Gastroesophageal sphincter (tissue), 4 donors: ENCODE data around the gene DPYD. TPM values are rescaled to one million over a fixed set of nuclear protein-coding genes. Genes with fewer than 3 reads are reported as not detected.

ENCODE experiments used
- ATAC-seq: fragments of 150-250 bp; one replicate; pipeline ENCODE4 v1.9.1; 2016; ENCODE audit warnings: mild to moderate bottlenecking, moderate library complexity
- H3K27ac ChIP-seq, 4 donors: fragments of 200-600 bp; sonication (generic) in 3 of 4; 1 replicate in 3 of 4; 2 replicates in 1 of 4; pipeline ENCODE4 v1.5.1; 2016 to 2019
- H3K27me3 ChIP-seq: fragments of 200-600 bp; sonication (generic); one replicate; pipeline ENCODE4 v1.5.1; 2019
- H3K36me3 ChIP-seq, 2 donors: fragments of 200-600 bp; sonication (generic); one replicate each; pipeline ENCODE4 v1.5.1; 2019; ENCODE audit warnings: control low read depth in 1 of 2
- H3K4me1 ChIP-seq, 3 donors: fragments of 200-600 bp; sonication (generic); 1 replicate in 2 of 3; 2 replicates in 1 of 3; pipeline ENCODE4 v1.5.1; 2016 to 2019; ENCODE audit warnings: control low read depth in 2 of 3
- H3K4me3 ChIP-seq, 2 donors: fragments of 200-600 bp; sonication (generic); one replicate each; pipeline ENCODE4 v1.5.1; 2019; ENCODE audit warnings: mild to moderate bottlenecking in 1 of 2, moderate library complexity in 1 of 2
- H3K9me3 ChIP-seq, 3 donors: fragments of 200-600 bp; sonication (generic); one replicate each; pipeline ENCODE4 v1.5.1; 2017 to 2019; ENCODE audit warnings: control low read depth in 2 of 3
- EP300 ChIP-seq: sonication (generic); formaldehyde crosslinking; IDR thresholded peaks from one replicate; pipeline ENCODE4 v1.6.1; 2017; ENCODE audit warnings: antibody characterized with exemption, mild to moderate bottlenecking
- POLR2A ChIP-seq, 2 donors: fragments of 450-650 bp; IDR thresholded peaks; one replicate each; pipeline ENCODE4 v1.6.1; 2017; ENCODE audit warnings: antibody characterized with exemption in 2 of 2, mild to moderate bottlenecking in 2 of 2, moderate library complexity in 1 of 2
- POLR2AphosphoS5 ChIP-seq: sonication (generic); formaldehyde crosslinking; IDR thresholded peaks from one replicate; pipeline ENCODE4 v1.6.1; 2017; ENCODE audit warnings: antibody characterized with exemption
- WGBS, 2 donors: methylation state at CpG; one replicate each; pipeline ENCODE4 v1.1.5; 2018; ENCODE audit warnings: low coverage in 1 of 2; 5-methylcytosine and 5-hydroxymethylcytosine counted together
- total RNA-seq, 4 donors: library from RNA; depleted of rRNA; stranded (reverse); fragments of >200 nt; gene quantifications; one replicate each; pipeline ENCODE4 v1.1.0, GENCODE V29; 2016
- TF ChIP-seq, protein P1 (sequence below), 4 experiments: fragments of 200-600 bp in 2 of 4; fragments of 450-650 bp in 2 of 4; sonication (generic) in 1 of 4; IDR thresholded peaks; one replicate each; pipeline ENCODE4 v1.5.1; 2017 to 2019; ENCODE audit warnings: antibody characterized with exemption in 4 of 4, mild to moderate bottlenecking in 2 of 4, moderate library complexity in 2 of 4

The DPYD gene
- total RNA-seq, 4 donors from 2014 or later = 31.2 to 53.0 (median 43.2) TPM

DNA sequence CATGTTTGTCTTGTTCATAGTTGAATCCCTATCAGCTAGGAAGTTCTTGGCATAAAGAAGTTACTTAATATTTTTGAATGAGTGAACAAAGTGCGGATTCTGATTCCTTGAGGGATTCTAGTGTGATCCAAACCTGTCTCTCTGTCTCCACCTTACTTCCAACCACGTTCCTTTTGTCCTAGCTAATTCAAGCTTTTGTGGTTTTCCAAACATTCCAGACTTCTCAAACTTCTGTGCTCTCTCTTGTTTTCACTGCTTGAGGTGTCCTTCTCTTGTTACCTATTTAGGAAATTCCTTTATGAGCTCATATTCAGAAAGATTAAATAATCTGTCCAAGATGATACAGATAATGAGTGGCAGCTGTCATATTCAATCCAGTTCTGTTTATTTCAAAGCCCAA is 846.1 kb downstream of the DPYD start:
- no peak overlapping the region for H3K27ac ChIP-seq
- no peak for TF ChIP-seq EP300
- TF ChIP-seq, protein P1, sequence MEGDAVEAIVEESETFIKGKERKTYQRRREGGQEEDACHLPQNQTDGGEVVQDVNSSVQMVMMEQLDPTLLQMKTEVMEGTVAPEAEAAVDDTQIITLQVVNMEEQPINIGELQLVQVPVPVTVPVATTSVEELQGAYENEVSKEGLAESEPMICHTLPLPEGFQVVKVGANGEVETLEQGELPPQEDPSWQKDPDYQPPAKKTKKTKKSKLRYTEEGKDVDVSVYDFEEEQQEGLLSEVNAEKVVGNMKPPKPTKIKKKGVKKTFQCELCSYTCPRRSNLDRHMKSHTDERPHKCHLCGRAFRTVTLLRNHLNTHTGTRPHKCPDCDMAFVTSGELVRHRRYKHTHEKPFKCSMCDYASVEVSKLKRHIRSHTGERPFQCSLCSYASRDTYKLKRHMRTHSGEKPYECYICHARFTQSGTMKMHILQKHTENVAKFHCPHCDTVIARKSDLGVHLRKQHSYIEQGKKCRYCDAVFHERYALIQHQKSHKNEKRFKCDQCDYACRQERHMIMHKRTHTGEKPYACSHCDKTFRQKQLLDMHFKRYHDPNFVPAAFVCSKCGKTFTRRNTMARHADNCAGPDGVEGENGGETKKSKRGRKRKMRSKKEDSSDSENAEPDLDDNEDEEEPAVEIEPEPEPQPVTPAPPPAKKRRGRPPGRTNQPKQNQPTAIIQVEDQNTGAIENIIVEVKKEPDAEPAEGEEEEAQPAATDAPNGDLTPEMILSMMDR (IDR thresholded peaks at IDR 0.05) = no peak
- TF ChIP-seq POLR2AphosphoS5 = no peak
- TF ChIP-seq POLR2A (IDR thresholded peaks at IDR 0.05) = no peak
- H3K9me3 ChIP-seq = no peaks in the 10 kb centered on the region
- H3K4me1 ChIP-seq = no peaks in the 10 kb centered on the region
- H3K4me3 ChIP-seq = no peak overlapping the region
- no peaks in the 10 kb centered on the region for H3K36me3 ChIP-seq
- H3K27me3 ChIP-seq = no peaks in the 10 kb centered on the region
- WGBS, 2 donors = 84 to 96% methylated on average over 2 of the region's 2 CpGs
- ATAC-seq = no peak

DNA sequence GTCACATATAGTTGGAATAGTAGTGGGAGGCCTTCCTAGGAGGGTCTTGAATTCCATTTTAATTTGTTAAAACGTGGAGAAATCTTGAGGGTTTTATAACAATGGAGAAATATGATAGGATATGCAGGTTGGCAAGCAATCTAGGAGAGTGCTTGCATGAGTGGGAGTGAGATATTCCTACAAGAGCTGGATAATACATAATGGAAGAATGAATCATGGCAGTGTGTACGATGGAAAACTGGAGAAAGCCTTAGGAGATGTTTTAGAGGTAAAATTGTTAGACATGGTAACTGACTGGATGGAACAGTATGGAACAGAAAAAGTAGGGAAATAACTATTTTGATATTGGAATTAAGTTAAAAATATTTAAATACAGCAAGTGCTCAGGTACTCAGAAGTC is 846.9 kb downstream of the DPYD start:
- TF ChIP-seq, protein P1 (IDR thresholded peaks at IDR 0.05) = no peak
- 58 to 60% methylated on average over 1 to 2 of the region's 2 CpGs for WGBS, 2 donors
- no peaks in the 10 kb centered on the region for H3K4me1 ChIP-seq
- H3K4me3 ChIP-seq = no peak overlapping the region
- no peaks in the 10 kb centered on the region for H3K36me3 ChIP-seq
- H3K27me3 ChIP-seq = no peaks in the 10 kb centered on the region
- no peak overlapping the region for H3K27ac ChIP-seq
- no peak for ATAC-seq
- no peaks in the 10 kb centered on the region for H3K9me3 ChIP-seq

DNA sequence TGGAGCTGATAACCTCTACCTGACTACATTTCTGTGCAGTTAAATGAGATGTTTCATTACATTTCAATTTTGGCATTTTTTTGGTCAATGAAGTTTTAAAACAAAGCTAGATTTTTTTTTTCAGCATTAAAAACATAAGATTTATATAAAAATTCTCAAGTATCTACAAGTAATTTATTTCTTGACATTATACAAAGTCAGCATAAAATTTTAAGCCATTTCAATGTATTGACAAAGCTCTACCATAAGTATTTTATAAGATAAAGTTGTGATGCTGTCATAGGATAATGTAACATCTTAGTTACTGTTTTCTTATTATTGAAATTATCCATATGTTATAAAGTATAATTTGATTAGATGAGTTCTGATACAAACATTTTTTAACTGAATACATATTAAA is 847.7 kb downstream of the DPYD start:
- H3K27ac ChIP-seq = no peak overlapping the region
- H3K4me1 ChIP-seq = no peaks in the 10 kb centered on the region
- no peaks in the 10 kb centered on the region for H3K36me3 ChIP-seq
- no peak overlapping the region for H3K4me3 ChIP-seq
- no peaks in the 10 kb centered on the region for H3K9me3 ChIP-seq
- no peak for TF ChIP-seq EP300
- TF ChIP-seq, protein P1 (IDR thresholded peaks at IDR 0.05) = no peak
- H3K27me3 ChIP-seq = no peaks in the 10 kb centered on the region
- ATAC-seq = no peak

DNA sequence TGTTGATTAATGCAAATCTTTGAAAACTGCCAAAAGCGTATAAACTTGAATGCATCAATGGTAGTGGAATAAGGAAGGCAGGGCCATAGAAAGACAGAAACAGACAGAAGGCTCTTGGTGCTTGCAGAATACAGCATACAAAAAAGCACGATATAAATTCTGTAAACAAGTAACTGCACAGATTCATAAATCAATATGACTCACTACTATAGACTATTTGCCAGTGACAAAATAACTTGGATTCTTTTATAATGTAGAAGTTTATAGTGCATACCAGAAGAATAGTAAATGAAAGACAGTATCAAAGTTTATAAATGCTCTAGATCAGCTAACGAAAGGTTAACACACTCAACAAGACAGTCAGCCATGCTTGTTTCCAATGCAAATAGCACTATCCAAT is 849.7 kb downstream of the DPYD start:
- Histone ChIP-seq H3K36me3 (no peaks in the 10 kb centered on the region), H3K27ac (no peak overlapping the region), H3K4me1 (no peaks in the 10 kb centered on the region), H3K9me3 (no peaks in the 10 kb centered on the region), H3K27me3 (no peaks in the 10 kb centered on the region), H3K4me3 (no peak overlapping the region)
- TF ChIP-seq, protein P1 (IDR thresholded peaks at IDR 0.05) = no peak
- no peak for TF ChIP-seq POLR2A (IDR thresholded peaks at IDR 0.05)
- no peak for TF ChIP-seq EP300
- TF ChIP-seq POLR2AphosphoS5 = no peak
- WGBS, 2 donors = 63 to 72% methylated on average over 3 of the region's 3 CpGs
- no peak for ATAC-seq

DNA sequence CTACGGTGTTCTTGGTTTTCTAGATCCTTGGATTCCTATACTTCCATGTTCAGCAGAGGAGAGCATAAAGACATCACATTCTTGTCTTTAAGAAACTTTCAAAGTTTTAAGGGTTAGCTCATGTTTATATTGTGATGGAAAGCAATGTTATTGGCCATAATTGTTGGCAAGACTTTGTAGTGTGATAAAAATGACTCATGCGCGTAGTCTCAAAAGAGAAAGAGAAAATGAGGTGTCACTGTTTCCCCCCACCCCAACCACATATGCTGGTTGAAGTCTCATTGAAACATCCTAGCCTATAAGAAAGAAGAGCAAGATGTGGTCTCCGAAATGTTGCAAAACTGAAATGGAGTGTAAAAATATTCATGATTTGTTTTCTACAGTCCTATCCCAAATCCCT is 850.5 kb downstream of the DPYD start:
- H3K9me3 ChIP-seq = no peaks in the 10 kb centered on the region
- 87 to 100% methylated on average over 4 of the region's 4 CpGs for WGBS, 2 donors
- no peak for TF ChIP-seq EP300
- TF ChIP-seq POLR2AphosphoS5 = no peak
- TF ChIP-seq POLR2A (IDR thresholded peaks at IDR 0.05) = no peak
- TF ChIP-seq, protein P1 (IDR thresholded peaks at IDR 0.05) = no peak
- H3K4me3 ChIP-seq = no peak overlapping the region
- no peaks in the 10 kb centered on the region for H3K4me1 ChIP-seq
- H3K36me3 ChIP-seq = no peaks in the 10 kb centered on the region
- no peak overlapping the region for H3K27ac ChIP-seq
- no peak for ATAC-seq
- no peaks in the 10 kb centered on the region for H3K27me3 ChIP-seq
